ENCODE results near the gene RNFT2. TPM values are rescaled to one million over a fixed set of nuclear protein-coding genes. Genes with fewer than 3 reads are reported as not detected.

Gene RNFT2
- total RNA-seq, 3 donors from 2014 or later (not counting 1 experiment from before 2014, with no cell fraction given): 4.0 to 6.9 (median 5.3) TPM

GRCh38 chr12:116879509-116880212 is 141.5 kb downstream of the RNFT2 start:
- intact Hi-C loops (cut with micrococcal nuclease): no loop called here
- Mint-ChIP-seq H3K36me3 (no peaks in the 10 kb centered on the region), H3K4me1 (peaks cover 18 to 25% of the 10 kb centered on the region in 2 donors), H3K27me3 (ENCODE audit: low read depth in 2 of 2) (peaks cover 66 to 83% of the 10 kb centered on the region in 2 donors), H3K4me3 (peak overlapping the region; percentile 29), H3K27ac (no peak overlapping the region), H3K9me3 (no peaks in the 10 kb centered on the region)
- TF ChIP-seq CTCF (IDR thresholded peaks at IDR 0.05): no peak
- WGBS (ENCODE audit: insufficient coverage): 2% methylated on average over 52 of the region's 52 CpGs
- Histone ChIP-seq H3K9me3 (ENCODE audit: control insufficient read depth, insufficient read depth, low read length) (peaks cover 2% of the 10 kb centered on the region), H3K4me3 (ENCODE audit: low read length) (no peak overlapping the region), H3K36me3 (ENCODE audit: control insufficient read depth, insufficient read depth, low read length) (no peaks in the 10 kb centered on the region), H3K4me1 (ENCODE audit: control insufficient read depth, insufficient read depth, low read length) (peaks cover 31% of the 10 kb centered on the region), H3K27ac (ENCODE audit: low read length) (no peak overlapping the region), H3K27me3 (ENCODE audit: control insufficient read depth, insufficient read depth, low read length) (peaks cover 48% of the 10 kb centered on the region)
- DNase-seq: no peak
- no peak for ATAC-seq

DNA sequence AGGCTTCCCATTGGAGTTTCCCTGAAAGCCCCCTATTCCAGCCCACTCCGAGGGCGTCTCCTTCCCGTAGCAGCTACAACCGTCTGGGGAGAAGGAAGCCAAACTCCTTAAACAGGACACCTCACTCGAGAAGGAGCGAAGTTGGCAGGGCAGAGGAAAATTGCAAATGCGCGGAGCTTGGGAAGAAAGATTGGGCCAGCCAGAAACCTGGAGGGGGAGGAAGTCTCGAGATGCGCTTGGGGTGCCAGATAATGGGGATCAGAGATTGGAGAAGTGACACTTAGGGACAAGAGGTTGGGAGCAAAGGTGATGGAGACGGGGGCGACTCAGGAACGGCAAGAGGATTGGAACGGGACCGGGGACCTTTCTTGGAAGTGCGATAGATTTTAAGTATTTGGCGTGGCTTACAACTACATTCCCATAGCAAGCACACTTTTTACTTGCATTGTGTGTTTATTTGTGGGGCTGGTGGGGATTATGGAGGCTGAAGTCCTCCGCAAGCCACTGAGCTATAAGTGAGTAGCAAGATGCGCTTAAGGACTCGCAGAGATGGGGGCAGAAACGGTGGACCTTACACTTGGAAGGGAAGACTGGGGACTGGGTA is 142.2 kb downstream of the RNFT2 start:
- ATAC-seq (no peak), DNase-seq (no peak)
- 10% methylated on average over 18 of the region's 21 CpGs for WGBS (ENCODE audit: insufficient coverage)
- no peaks in the 10 kb centered on the region for H3K36me3 ChIP-seq (ENCODE audit: control insufficient read depth, insufficient read depth, low read length)
- H3K27me3 Mint-ChIP-seq (ENCODE audit: low read depth in 2 of 2): peaks cover 69 to 85% of the 10 kb centered on the region in 2 donors
- H3K9me3 Mint-ChIP-seq: no peaks in the 10 kb centered on the region
- no peaks in the 10 kb centered on the region for H3K9me3 ChIP-seq (ENCODE audit: control insufficient read depth, insufficient read depth, low read length)
- H3K4me3 ChIP-seq (ENCODE audit: low read length): peak overlapping the region; percentile 12
- intact Hi-C loops (cut with micrococcal nuclease): no loop called here
- peaks cover 31% of the 10 kb centered on the region for H3K4me1 ChIP-seq (ENCODE audit: control insufficient read depth, insufficient read depth, low read length)
- H3K27ac Mint-ChIP-seq: no peak overlapping the region
- peaks cover 18 to 25% of the 10 kb centered on the region in 2 donors for H3K4me1 Mint-ChIP-seq
- H3K4me3 Mint-ChIP-seq: peak overlapping the region; percentile 55
- TF ChIP-seq CTCF (IDR thresholded peaks at IDR 0.05): no peak
- no peak overlapping the region for H3K27ac ChIP-seq (ENCODE audit: low read length)
- H3K27me3 ChIP-seq (ENCODE audit: control insufficient read depth, insufficient read depth, low read length): peaks cover 46% of the 10 kb centered on the region
- no peaks in the 10 kb centered on the region for H3K36me3 Mint-ChIP-seq

DNA sequence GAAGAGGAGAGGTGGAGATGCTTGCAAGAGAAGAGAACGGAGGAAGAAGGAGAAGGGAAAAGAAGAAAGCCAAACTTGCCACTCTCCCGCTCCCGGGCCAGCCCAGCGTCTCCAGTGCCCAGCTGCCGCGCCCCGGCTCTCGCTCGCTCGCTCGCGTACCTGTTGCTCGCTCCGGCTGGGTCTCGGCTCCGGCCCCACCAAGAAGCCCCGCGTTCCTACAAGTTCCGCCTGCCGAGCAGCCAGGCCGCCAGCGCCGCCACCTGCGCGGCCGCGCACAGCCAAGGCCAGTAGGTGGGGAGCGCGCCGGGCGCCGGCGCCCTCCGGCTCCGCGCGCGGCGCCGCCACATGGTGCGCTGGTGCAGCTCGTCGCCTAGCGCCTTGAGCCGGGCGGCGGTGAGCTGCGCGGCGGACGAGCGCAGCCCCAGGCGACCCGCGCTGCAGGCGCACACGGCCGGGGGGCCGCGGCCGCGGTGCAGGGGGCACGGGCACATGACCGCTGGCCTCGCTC is 142.8 kb downstream of the RNFT2 start:
- Histone ChIP-seq H3K27me3 (ENCODE audit: control insufficient read depth, insufficient read depth, low read length) (peaks cover 46% of the 10 kb centered on the region), H3K27ac (ENCODE audit: low read length) (no peak overlapping the region), H3K9me3 (ENCODE audit: control insufficient read depth, insufficient read depth, low read length) (no peaks in the 10 kb centered on the region), H3K4me3 (ENCODE audit: low read length) (peak overlapping the region; percentile 12), H3K36me3 (ENCODE audit: control insufficient read depth, insufficient read depth, low read length) (no peaks in the 10 kb centered on the region), H3K4me1 (ENCODE audit: control insufficient read depth, insufficient read depth, low read length) (peaks cover 31% of the 10 kb centered on the region)
- Mint-ChIP-seq H3K36me3 (no peaks in the 10 kb centered on the region), H3K9me3 (no peaks in the 10 kb centered on the region), H3K4me3 (peak overlapping the region; percentile 55), H3K4me1 (peaks cover 18 to 25% of the 10 kb centered on the region in 2 donors), H3K27ac (no peak overlapping the region), H3K27me3 (ENCODE audit: low read depth in 2 of 2) (peaks cover 68 to 83% of the 10 kb centered on the region in 2 donors)
- WGBS (ENCODE audit: insufficient coverage): under 1% methylated on average over 65 of the region's 65 CpGs
- ATAC-seq (peak; percentile 24 to 76 (median 28)), DNase-seq (peak in 1 of 2 donors; percentile 56)
- TF ChIP-seq CTCF (IDR thresholded peaks at IDR 0.05): no peak
- intact Hi-C loops (cut with micrococcal nuclease): no loop called here
